ENCODE measurements around the gene PIK3R6. TPM values are rescaled to one million over a fixed set of nuclear protein-coding genes. Genes with fewer than 3 reads are reported as not detected.

The PIK3R6 gene
- total RNA-seq, 1 experiment from 2014 or later = not detected

DNA sequence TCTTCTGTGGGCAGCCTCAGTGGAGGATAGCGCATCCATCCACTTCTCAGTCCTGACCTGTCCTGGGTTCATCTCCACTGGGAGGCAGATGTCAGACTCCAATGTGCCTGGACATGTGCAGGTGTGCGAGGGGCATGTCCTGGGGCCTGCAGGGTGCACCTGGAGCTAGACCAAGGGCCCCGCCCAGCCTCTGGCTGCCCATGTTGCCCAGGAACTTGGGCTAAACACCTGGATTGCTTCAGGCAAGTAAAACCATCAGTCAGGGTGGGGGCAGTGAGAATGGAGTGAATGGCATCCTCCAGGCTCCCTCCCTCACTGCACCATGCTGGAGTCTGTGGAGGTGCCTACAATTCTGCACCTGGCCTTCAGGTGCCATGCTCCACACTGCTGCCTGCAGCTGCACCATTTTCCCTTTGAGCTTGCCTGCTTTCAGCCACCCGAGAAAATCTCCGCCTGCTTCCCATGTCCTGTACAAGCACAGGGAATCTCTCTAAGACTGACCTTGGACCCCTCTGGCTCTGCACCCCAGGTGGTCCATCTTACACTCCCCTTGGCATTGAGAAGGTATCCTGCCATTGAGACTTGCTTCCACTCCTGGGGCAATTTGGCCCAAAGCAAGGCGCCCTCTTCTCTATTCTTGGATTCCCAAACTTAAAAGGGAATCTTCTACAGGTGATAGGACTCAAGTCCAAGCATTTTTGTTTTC lies 66.2 kb downstream of the PIK3R6 start:
- Histone ChIP-seq H3K9me3 (replicated peaks) (no peaks in the 10 kb centered on the region), H3K4me1 (replicated peaks) (no peaks in the 10 kb centered on the region), H3K36me3 (no peaks in the 10 kb centered on the region), H3K4me3 (no peak overlapping the region), H3K27ac (no peak overlapping the region), H3K27me3 (replicated peaks) (no peaks in the 10 kb centered on the region)
- no peak for DNase-seq (ENCODE audit: low read depth in 1 of 2, low spot score in 2 of 2)

DNA sequence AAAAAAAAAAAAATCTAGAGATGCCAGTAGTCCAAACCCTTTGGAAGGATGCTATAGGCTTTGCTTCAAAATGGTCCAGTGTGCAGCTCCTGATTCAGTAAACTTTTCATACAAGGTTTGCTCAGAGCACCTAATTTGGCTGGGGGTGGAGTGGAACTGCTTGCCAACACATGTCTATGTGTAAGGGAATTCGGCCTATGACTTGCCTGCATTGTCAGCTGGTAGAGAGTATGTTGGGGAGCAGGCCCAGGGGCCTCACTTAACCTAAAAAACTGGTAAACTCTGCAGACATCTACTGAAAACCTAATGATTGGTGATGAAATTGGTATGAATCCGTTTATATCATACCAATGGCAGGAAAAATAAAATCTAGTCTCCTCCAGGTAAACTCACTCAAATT lies 66.8 kb downstream of the PIK3R6 start:
- Histone ChIP-seq H3K27ac (no peak overlapping the region), H3K4me1 (replicated peaks) (no peaks in the 10 kb centered on the region), H3K4me3 (no peak overlapping the region), H3K27me3 (replicated peaks) (no peaks in the 10 kb centered on the region), H3K36me3 (no peaks in the 10 kb centered on the region), H3K9me3 (replicated peaks) (no peaks in the 10 kb centered on the region)
- DNase-seq (ENCODE audit: low read depth in 1 of 2, low spot score in 2 of 2) = no peak

DNA sequence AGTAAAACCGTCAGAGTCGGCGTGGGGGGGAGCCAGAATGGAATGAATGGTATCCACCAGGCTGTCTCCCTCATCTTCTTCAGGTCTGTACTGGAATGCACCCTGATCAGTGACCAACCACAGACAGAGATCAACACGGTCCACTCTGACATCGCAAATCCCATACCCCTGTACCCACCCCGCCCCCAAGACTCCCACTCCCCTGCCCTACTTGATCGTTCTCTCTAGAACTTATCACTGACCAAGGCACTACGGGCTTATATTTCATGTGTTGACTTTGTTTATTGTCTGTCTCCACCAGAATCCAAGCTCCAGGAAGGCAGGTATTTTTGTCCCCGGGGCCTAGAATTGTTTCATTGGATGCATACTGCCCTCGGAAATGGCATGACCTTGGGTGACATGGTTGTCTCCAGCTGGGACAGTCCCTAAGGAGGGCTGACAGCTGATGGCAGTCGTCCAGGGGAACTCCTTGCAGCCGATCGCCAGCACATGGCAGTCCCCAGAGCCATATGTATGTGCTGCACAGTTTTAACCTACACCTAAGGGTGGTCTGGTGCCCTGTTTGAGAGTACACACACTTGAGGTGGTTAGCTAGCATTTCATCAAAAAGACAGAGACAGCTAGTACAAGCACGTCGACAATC lies 67.8 kb downstream of the PIK3R6 start:
- H3K9me3 ChIP-seq (replicated peaks) = no peaks in the 10 kb centered on the region
- H3K4me3 ChIP-seq = no peak overlapping the region
- H3K27ac ChIP-seq = no peak overlapping the region
- no peaks in the 10 kb centered on the region for H3K4me1 ChIP-seq (replicated peaks)
- H3K36me3 ChIP-seq = no peaks in the 10 kb centered on the region
- H3K27me3 ChIP-seq (replicated peaks) = no peaks in the 10 kb centered on the region
- DNase-seq (ENCODE audit: low read depth in 1 of 2, low spot score in 2 of 2) = no peak

DNA sequence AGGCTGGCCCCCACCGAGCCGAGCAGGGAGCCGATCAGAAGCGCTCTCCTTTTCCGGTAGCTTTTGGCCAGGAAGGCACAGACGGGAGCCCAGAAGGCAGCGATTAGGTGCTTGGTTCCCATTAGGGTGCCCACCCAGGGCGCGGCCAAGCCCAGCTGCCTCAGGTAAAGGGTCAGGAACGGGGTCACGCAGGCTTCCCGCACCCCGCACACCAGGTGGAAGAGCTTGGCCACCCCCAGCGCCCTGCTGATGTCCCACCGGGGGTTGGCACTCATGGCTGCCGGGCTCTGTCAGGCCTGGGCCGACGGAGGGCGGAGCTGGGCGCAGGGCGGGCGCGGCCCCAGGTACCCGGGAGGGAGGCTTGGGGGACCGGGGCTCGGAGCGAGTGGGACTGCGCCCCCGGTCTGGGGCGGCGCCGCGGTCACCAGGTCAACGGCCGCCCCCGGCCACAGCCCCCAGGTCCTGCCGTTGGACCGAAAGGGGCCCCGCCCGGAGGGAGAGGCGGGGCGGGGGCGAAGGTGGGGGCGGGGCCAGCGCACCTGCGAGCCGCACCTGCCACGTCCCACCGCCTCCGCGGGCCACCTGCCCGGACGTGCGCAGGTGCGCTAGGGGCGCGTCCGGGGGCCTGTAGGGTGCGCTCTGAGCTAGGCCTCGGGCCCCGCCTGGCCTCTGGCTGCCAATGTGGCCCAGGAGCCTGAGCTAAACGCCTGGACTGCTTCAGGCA lies 68.5 kb downstream of the PIK3R6 start, which contains the start of gene MFSD6L:
TSS of gene MFSD6L (minus strand) at position 520 of the 724 bp plus-strand sequence. CDS start at position 275, 245 bp downstream.
- H3K36me3 ChIP-seq = no peaks in the 10 kb centered on the region
- no peak within 1 kb of the TSS for H3K27ac ChIP-seq
- H3K4me1 ChIP-seq (replicated peaks) = no peaks in the 10 kb centered on the region
- no peak within 1 kb of the TSS for H3K4me3 ChIP-seq
- no peaks in the 10 kb centered on the region for H3K9me3 ChIP-seq (replicated peaks)
- H3K27me3 ChIP-seq (replicated peaks) = no peaks in the 10 kb centered on the region
- DNase-seq (ENCODE audit: low read depth in 1 of 2, low spot score in 2 of 2) = no peak

DNA sequence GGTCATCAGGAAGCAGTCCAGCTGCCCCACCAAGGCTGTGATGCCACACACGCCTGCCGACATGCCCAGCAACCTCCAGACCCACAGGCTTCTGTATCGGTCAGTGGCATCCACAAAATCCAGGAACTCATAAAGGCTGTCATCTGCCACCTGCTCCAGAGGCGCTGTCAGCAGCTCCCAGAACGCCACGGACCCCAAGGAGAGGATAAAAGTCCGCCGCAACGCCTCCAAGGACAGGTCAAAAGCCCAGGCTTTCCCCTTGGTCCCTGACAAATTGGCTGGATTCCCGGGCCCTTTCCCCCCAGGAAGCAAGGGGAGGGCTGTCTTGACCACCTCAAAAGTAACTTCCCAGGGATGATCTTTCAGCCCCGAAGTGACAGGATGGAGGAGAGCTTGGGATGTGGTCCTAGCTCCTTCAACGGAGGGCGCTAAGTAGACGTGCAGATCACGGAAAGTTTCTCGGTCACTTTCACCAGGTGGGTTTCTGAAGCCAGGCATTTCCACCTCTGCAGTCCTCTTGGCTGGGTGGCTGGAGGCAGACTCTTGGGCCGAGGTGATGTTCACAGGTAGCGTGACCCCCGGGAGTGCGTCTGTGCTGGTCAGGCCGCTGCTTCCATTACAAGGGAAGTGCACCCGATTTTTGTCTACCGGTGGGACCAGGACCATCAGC lies 69.2 kb downstream of the PIK3R6 start:
- Histone ChIP-seq H3K27me3 (replicated peaks) (no peaks in the 10 kb centered on the region), H3K27ac (no peak overlapping the region), H3K36me3 (no peaks in the 10 kb centered on the region)

DNA sequence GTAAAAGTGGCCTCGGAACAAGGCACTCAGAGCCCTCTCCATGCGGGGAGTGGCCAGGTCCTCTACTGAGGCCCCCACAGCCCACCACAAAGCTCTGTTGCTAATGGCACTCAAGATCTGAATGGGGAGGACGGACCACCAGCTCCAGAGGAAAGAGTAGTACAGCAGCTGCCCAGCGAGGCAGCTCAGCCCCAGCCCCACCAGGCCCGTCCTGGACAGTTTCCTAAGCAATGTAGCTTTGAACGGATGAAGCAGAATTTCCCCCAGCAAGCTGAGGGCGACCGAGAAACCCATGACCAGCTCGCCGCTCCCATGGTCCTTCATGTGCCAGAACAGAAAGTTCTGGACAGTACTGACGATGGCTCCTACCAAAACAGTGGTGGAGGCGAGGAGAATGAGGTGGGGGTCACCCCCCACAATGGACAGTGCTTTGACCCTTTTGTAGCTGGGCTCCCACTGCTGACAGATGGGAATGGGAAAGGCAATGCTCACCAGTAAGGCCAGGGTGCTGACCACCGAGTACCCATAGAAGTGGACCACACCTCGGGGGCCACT lies 69.8 kb downstream of the PIK3R6 start:
- DNase-seq (ENCODE audit: low read depth in 1 of 2, low spot score in 2 of 2) = no peak
- Histone ChIP-seq H3K9me3 (replicated peaks) (no peaks in the 10 kb centered on the region), H3K36me3 (no peaks in the 10 kb centered on the region), H3K27me3 (replicated peaks) (no peaks in the 10 kb centered on the region), H3K27ac (no peak overlapping the region), H3K4me3 (no peak overlapping the region), H3K4me1 (replicated peaks) (no peaks in the 10 kb centered on the region)

More for the DNA sequence above, 69.2 kb downstream of the PIK3R6 start:
- Histone ChIP-seq H3K4me1 (replicated peaks) (no peaks in the 10 kb centered on the region), H3K4me3 (no peak overlapping the region), H3K9me3 (replicated peaks) (no peaks in the 10 kb centered on the region)
- DNase-seq (ENCODE audit: low read depth in 1 of 2, low spot score in 2 of 2) = no peak

DNA sequence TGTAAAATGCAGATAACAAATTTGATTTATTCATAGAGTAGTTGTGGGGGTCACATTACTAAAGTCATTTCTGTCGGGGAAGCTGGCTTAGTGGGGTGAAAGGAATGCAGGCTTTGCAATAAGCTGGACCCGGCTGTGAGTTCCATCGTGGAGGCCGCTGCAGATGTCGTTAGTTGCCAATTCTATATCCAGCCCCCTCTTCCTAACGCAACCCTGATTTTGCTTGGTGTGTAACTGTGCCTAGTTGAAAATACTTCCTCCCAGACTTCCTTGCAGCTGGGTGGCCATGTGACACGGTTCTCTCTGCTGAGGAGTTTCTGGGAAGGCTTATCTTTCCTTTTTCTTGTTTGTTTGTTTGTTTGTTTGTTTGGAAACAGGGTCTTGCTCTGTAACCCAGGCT lies 72.8 kb downstream of the PIK3R6 start:
- H3K4me3 ChIP-seq = no peak overlapping the region
- H3K4me1 ChIP-seq (replicated peaks) = no peaks in the 10 kb centered on the region
- H3K27me3 ChIP-seq (replicated peaks) = no peaks in the 10 kb centered on the region
- H3K9me3 ChIP-seq (replicated peaks) = peaks cover 12% of the 10 kb centered on the region
- no peak overlapping the region for H3K27ac ChIP-seq
- DNase-seq (ENCODE audit: low read depth in 1 of 2, low spot score in 2 of 2) = no peak
- H3K36me3 ChIP-seq = no peaks in the 10 kb centered on the region

DNA sequence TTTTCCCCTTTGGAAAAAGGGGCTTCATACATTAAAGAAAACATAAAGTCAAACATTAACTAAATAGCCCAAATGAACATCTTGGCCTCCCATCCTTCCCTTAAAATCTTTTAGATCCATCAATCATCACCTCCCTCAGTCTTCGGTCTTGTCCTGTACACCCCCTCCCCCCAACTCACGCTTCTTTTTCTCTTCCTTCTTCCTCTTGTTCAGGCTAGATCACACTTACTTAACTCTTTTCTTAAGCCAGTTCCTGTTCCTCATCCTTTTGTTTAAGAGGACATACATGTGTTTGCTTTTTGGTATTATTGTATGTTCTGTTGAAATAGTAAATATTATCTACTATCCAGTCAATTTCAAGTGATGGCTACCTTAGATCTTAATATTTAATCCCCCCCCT lies 73.8 kb downstream of the PIK3R6 start:
- no peaks in the 10 kb centered on the region for H3K4me1 ChIP-seq (replicated peaks)
- no peak for DNase-seq (ENCODE audit: low read depth in 1 of 2, low spot score in 2 of 2)
- H3K36me3 ChIP-seq = no peaks in the 10 kb centered on the region
- peaks cover 12% of the 10 kb centered on the region for H3K9me3 ChIP-seq (replicated peaks)
- H3K27me3 ChIP-seq (replicated peaks) = no peaks in the 10 kb centered on the region
- no peak overlapping the region for H3K4me3 ChIP-seq
- no peak overlapping the region for H3K27ac ChIP-seq

DNA sequence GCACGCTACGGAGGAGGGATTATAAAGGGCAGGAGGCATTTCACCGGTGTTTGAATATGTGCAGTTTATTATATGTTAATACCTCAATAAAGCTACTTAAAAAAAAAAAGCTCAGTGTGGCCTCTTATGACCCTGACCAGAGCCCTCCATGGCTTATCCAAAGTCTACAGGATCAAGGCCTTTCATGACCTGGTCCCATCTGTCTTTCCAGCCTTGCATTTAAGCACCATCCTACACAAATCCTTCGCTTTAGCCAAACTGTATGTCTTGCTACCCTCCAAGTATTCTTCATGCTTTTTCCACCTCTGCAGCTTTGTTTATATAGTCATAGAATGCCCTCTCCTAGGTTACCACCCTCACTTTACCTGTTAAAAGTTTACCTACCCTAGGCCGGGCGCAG lies 74.8 kb downstream of the PIK3R6 start:
- H3K4me3 ChIP-seq = no peak overlapping the region
- H3K36me3 ChIP-seq = no peaks in the 10 kb centered on the region
- H3K4me1 ChIP-seq (replicated peaks) = no peaks in the 10 kb centered on the region
- H3K27me3 ChIP-seq (replicated peaks) = no peaks in the 10 kb centered on the region
- H3K27ac ChIP-seq = no peak overlapping the region
- H3K9me3 ChIP-seq (replicated peaks) = peaks cover 12% of the 10 kb centered on the region
- no peak for DNase-seq (ENCODE audit: low read depth in 1 of 2, low spot score in 2 of 2)

DNA sequence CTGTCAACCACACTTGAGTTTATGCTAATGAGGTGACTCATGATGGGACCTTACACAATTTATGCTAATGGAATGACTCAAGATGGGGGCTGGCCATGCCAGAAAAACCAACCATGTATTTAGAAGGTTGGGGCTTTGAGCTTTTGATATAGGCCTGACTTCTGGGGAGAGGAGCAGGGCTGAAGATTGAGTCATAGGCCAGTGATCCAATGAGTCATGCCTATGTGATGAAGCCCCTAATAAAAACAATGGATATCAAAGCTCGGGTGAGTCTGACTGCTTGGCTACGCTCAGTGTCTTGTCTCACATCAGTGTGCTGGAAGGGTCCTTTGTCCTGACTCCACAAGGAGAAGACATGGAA lies 75.6 kb downstream of the PIK3R6 start:
- H3K27ac ChIP-seq = no peak overlapping the region
- H3K4me3 ChIP-seq = no peak overlapping the region
- DNase-seq (ENCODE audit: low read depth in 1 of 2, low spot score in 2 of 2) = peak; percentile 54 to 55
- H3K27me3 ChIP-seq (replicated peaks) = no peaks in the 10 kb centered on the region
- H3K9me3 ChIP-seq (replicated peaks) = peaks cover 12% of the 10 kb centered on the region
- H3K4me1 ChIP-seq (replicated peaks) = no peaks in the 10 kb centered on the region
- H3K36me3 ChIP-seq = no peaks in the 10 kb centered on the region

DNA sequence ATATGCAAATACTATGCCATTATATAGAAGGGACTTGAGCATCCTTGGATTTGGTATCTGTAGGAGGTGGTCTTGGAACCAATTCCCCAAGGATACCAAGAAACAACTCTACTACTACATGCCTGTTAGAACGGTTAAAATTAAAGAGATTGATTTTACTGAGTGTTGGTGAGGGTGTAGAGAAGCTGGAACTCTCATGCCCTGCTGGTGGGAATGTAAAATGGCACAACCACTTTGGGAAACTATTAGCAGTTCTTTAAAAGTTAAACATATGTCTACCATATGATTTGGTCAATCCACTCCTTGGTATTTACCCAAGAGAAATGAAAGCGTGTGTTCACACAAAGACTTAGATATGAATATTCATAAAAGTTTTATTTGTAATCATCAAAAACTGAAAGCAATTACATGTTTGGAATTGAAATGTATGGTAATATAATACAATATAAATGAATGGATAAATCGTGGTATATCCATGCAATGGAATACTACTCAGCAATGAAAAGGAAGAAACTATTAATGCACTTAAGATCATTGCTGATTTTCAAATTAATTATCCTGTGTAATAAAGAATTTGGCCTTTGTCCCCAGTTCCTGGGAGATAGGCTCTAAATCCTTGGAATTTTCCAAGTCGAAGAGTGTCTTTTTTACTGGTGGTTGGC lies 76.1 kb downstream of the PIK3R6 start:
- H3K4me3 ChIP-seq = no peak overlapping the region
- H3K27me3 ChIP-seq (replicated peaks) = no peaks in the 10 kb centered on the region
- no peaks in the 10 kb centered on the region for H3K36me3 ChIP-seq
- H3K4me1 ChIP-seq (replicated peaks) = no peaks in the 10 kb centered on the region
- DNase-seq (ENCODE audit: low read depth in 1 of 2, low spot score in 2 of 2) = no peak
- H3K9me3 ChIP-seq (replicated peaks) = peaks cover 12% of the 10 kb centered on the region
- no peak overlapping the region for H3K27ac ChIP-seq

DNA sequence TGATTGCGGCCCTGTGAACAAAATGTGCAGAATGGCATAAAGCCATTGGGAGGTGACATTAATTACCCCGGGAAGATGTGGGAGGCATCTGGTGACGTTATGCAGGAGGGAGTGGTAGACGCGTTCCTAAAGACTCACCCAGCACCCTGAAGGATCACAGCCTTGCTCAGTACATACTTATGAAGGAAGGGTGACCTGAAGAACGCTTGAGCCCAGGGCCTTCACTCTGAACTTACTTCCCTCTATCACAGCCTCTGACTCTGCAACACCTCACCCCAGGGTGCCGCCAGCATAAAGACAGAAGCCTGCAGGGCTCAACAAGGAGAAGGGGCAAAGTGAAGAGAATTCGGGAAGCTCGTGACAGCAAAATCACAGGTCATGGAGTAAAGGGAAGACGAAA lies 77.7 kb downstream of the PIK3R6 start:
- DNase-seq (ENCODE audit: low read depth in 1 of 2, low spot score in 2 of 2) = no peak
- no peaks in the 10 kb centered on the region for H3K36me3 ChIP-seq
- H3K27me3 ChIP-seq (replicated peaks) = no peaks in the 10 kb centered on the region
- peaks cover 12% of the 10 kb centered on the region for H3K9me3 ChIP-seq (replicated peaks)
- H3K27ac ChIP-seq = no peak overlapping the region
- H3K4me1 ChIP-seq (replicated peaks) = no peaks in the 10 kb centered on the region
- H3K4me3 ChIP-seq = no peak overlapping the region

DNA sequence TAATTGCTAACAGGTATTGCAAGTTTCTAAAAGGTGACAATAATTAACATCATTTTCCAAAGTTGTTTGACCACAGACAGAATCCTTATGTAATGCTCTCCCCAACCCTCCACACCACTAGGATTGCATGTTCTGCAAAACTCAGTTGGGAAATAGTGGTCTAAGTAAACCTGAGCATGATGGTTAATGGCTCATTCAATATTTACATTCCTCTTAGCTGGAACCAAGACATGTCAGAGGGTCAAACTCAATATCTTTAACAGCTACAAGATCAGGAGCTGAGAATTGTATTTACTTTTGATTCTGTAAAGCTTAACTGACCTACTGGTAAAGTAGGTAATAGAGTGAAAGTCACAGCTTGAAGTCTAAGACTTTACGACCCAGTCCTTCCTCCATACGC lies 78.5 kb downstream of the PIK3R6 start:
- H3K36me3 ChIP-seq = no peaks in the 10 kb centered on the region
- no peaks in the 10 kb centered on the region for H3K27me3 ChIP-seq (replicated peaks)
- H3K27ac ChIP-seq = no peak overlapping the region
- no peak overlapping the region for H3K4me3 ChIP-seq
- peaks cover 12% of the 10 kb centered on the region for H3K9me3 ChIP-seq (replicated peaks)
- no peaks in the 10 kb centered on the region for H3K4me1 ChIP-seq (replicated peaks)
- DNase-seq (ENCODE audit: low read depth in 1 of 2, low spot score in 2 of 2) = no peak
